ENCODE results near the gene OTUD4. TPM values are rescaled to one million over a fixed set of nuclear protein-coding genes. Genes with fewer than 3 reads are reported as not detected.

Gene OTUD4
- polyA plus RNA-seq, 3 donors: 7.5 to 14.4 (median 9.0) TPM

DNA sequence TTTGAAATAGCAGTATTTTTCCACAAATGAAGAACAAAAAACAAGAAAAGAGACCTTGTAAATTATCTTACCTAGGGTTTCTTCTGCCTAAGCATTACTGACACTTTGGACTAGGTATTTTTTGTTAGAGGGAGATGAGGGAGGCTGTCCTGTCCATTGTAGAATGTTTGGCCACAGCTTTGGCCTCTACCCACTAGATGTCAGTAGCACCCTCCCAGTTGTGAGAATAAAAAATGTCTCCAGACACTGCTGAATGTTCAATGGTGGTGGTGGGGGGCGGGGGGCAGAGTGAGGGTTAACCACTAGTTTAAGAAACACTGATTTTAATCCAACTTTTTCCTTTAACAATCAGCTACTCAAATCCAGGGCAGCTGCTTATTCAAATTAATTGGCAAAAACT is 25.8 kb downstream of the OTUD4 start:
- Histone ChIP-seq H3K27ac (ENCODE audit: low read depth in 1 of 2, low read length in 2 of 2) (no peak overlapping the region), H3K9me3 (replicated peaks in 1 of 2; ENCODE audit: control insufficient read depth in 1 of 2, insufficient read depth in 1 of 2, low read length in 2 of 2) (no peaks in the 10 kb centered on the region), H3K79me2 (ENCODE audit: insufficient read depth, low read length) (peaks cover 14% of the 10 kb centered on the region), H3K27me3 (ENCODE audit: control insufficient read depth in 2 of 2, insufficient read depth in 2 of 2, low read length in 2 of 2) (no peaks in the 10 kb centered on the region), H3K4me2 (replicated peaks; ENCODE audit: extremely low read depth, low read length, poor library complexity, severe bottlenecking) (no peak overlapping the region), H3K9ac (ENCODE audit: insufficient read depth, low read length, poor library complexity, severe bottlenecking) (no peak overlapping the region), H4K20me1 (ENCODE audit: insufficient read depth, low read length) (peaks cover 23% of the 10 kb centered on the region), H3K4me3 (replicated peaks in 1 of 3; ENCODE audit: low read depth in 2 of 3, low read length in 3 of 3) (no peak overlapping the region), H3K4me1 (ENCODE audit: control insufficient read depth in 1 of 2, insufficient read depth in 2 of 2, low read length in 2 of 2) (no peaks in the 10 kb centered on the region), H2AFZ (ENCODE audit: insufficient read depth, low read depth, low read length, poor library complexity, severe bottlenecking) (no peak overlapping the region), H3K36me3 (replicated peaks in 1 of 2; ENCODE audit: control insufficient read depth in 1 of 2, insufficient read depth in 2 of 2, low read length in 2 of 2) (peaks cover 83 to 98% of the 10 kb centered on the region in 2 donors)
- Mint-ChIP-seq H3K9me3 (no peaks in the 10 kb centered on the region), H3K4me1 (no peaks in the 10 kb centered on the region), H3K27ac (no peak overlapping the region), H3K27me3 (ENCODE audit: low read depth in 3 of 3) (no peaks in the 10 kb centered on the region), H3K36me3 (peaks cover 78 to 93% of the 10 kb centered on the region in 2 donors), H3K4me3 (no peak overlapping the region)
- intact Hi-C loops (cut with micrococcal nuclease): no loop called here
- WGBS (ENCODE audit: insufficient coverage): no CpG with 5 or more reads among the region's 1 CpG
- TF ChIP-seq, protein P1, sequence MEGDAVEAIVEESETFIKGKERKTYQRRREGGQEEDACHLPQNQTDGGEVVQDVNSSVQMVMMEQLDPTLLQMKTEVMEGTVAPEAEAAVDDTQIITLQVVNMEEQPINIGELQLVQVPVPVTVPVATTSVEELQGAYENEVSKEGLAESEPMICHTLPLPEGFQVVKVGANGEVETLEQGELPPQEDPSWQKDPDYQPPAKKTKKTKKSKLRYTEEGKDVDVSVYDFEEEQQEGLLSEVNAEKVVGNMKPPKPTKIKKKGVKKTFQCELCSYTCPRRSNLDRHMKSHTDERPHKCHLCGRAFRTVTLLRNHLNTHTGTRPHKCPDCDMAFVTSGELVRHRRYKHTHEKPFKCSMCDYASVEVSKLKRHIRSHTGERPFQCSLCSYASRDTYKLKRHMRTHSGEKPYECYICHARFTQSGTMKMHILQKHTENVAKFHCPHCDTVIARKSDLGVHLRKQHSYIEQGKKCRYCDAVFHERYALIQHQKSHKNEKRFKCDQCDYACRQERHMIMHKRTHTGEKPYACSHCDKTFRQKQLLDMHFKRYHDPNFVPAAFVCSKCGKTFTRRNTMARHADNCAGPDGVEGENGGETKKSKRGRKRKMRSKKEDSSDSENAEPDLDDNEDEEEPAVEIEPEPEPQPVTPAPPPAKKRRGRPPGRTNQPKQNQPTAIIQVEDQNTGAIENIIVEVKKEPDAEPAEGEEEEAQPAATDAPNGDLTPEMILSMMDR (IDR thresholded peaks at IDR 0.05): peak; percentile 28
- no peak for DNase-seq

DNA sequence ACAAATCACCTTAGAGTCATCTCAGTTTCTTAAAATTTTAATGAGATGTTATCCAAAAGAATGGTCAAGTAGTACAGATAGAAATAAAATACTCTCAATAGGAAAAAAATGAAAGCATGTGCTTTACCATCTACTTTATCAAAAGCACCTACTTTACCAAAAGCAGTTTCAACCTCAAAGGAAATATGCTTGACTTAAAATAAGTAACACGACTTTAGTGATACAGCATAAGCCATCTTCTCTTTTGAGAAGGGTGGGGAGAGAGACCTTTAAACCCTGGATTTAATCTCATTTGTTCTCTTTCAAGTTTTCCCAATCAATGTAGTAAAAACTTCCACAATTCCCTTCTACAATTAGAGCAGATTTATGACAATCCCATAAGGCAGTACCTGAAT is 26.5 kb downstream of the OTUD4 start:
- intact Hi-C loops (cut with micrococcal nuclease): no loop called here
- Histone ChIP-seq H3K4me1 (ENCODE audit: control insufficient read depth in 1 of 2, insufficient read depth in 2 of 2, low read length in 2 of 2) (no peaks in the 10 kb centered on the region), H3K36me3 (replicated peaks in 1 of 2; ENCODE audit: control insufficient read depth in 1 of 2, insufficient read depth in 2 of 2, low read length in 2 of 2) (peaks cover 85 to 98% of the 10 kb centered on the region in 2 donors), H3K79me2 (ENCODE audit: insufficient read depth, low read length) (peaks cover 13% of the 10 kb centered on the region), H3K4me2 (replicated peaks; ENCODE audit: extremely low read depth, low read length, poor library complexity, severe bottlenecking) (no peak overlapping the region), H3K27ac (ENCODE audit: low read depth in 1 of 2, low read length in 2 of 2) (no peak overlapping the region), H3K9ac (ENCODE audit: insufficient read depth, low read length, poor library complexity, severe bottlenecking) (no peak overlapping the region), H3K4me3 (replicated peaks in 1 of 3; ENCODE audit: low read depth in 2 of 3, low read length in 3 of 3) (no peak overlapping the region), H3K9me3 (replicated peaks in 1 of 2; ENCODE audit: control insufficient read depth in 1 of 2, insufficient read depth in 1 of 2, low read length in 2 of 2) (no peaks in the 10 kb centered on the region), H4K20me1 (ENCODE audit: insufficient read depth, low read length) (peaks cover 16% of the 10 kb centered on the region), H3K27me3 (ENCODE audit: control insufficient read depth in 2 of 2, insufficient read depth in 2 of 2, low read length in 2 of 2) (no peaks in the 10 kb centered on the region), H2AFZ (ENCODE audit: insufficient read depth, low read depth, low read length, poor library complexity, severe bottlenecking) (no peak overlapping the region)
- H3K4me3 Mint-ChIP-seq: no peak overlapping the region
- H3K4me1 Mint-ChIP-seq: no peaks in the 10 kb centered on the region
- no CpG with 5 or more reads among the region's 1 CpG for WGBS (ENCODE audit: insufficient coverage)
- DNase-seq: no peak
- no peaks in the 10 kb centered on the region for H3K27me3 Mint-ChIP-seq (ENCODE audit: low read depth in 3 of 3)
- TF ChIP-seq, protein P1 (IDR thresholded peaks at IDR 0.05): no peak
- H3K9me3 Mint-ChIP-seq: no peaks in the 10 kb centered on the region
- peaks cover 79 to 95% of the 10 kb centered on the region in 2 donors for H3K36me3 Mint-ChIP-seq
- no peak overlapping the region for H3K27ac Mint-ChIP-seq
